NCI-H146 treated with DMSO at 0.1 percent for 48 hours (cell line): ENCODE results near the gene CAT.

Source experiments
- DNase-seq: peaks from one replicate; lab custom pipeline; 2025; ENCODE audit not compliant: unreplicated experiment; lab: John Stamatoyannopoulos, UW

CAT gene

DNA sequence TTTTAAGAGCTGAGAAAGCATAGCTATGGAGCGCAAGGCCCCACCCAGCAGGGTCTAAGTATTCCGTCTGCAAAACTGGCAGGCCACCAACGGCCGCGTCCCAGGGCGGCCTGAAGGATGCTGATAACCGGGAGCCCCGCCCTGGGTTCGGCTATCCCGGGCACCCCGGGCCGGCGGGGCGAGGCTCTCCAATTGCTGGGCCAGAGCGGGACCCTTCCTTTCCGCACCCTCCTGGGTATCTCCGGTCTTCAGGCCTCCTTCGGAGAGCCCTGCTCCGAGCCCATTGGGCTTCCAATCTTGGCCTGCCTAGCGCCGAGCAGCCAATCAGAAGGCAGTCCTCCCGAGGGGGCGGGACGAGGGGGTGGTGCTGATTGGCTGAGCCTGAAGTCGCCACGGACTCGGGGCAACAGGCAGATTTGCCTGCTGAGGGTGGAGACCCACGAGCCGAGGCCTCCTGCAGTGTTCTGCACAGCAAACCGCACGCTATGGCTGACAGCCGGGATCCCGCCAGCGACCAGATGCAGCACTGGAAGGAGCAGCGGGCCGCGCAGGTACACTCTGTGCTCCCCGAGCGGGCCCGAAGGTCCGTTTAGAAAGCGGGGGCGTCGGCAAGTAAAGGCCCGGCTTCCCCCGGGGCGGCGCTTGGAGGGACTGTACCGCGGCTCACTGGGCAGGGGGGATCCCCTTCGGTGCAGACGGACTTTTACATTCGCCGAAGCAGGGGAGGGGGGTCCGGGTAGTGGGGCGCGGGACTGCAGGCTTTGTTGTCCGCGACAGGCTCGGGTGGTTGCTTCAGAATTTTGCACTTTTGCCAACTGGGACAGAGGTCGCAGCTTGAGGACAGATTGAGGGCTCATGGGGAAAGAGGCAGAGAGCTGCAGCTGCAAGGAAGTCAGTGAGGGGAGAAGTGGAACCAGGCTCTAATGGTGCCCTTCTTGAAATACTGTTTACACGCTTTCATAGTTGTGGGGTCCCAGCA lies at the start of gene CAT:
TSS of gene CAT (plus strand) at position 406 of the 979 bp plus-strand sequence. CDS start at position 486, 80 bp downstream.
- peak; percentile 84 for DNase-seq

DNA sequence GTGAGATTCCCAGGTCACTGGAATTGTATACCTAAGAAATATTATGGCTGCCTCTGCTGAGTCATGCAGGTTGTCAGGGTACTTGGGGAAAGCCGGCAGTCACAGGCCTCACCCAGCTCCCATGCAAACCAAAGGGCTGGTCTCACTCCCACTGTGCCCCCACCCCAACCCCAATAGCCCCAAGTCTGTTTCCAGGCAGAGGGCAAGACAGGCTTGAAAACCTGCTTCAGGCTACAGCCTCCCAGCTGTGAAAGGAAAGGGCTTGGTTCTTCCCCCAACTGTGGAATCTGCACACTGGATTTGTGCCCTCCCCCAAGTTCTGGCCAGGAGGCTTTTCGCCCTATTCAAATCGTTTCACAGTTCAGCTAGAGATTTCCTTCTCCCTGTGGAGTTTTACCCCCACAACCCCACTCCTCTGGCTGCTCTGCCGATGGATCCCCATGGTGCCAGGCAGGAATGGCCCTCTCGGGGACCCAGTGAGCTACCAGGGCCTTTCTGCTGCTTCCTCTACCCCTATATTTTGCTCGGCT lies 43.9 kb upstream of the CAT start:
- no peak for DNase-seq

DNA sequence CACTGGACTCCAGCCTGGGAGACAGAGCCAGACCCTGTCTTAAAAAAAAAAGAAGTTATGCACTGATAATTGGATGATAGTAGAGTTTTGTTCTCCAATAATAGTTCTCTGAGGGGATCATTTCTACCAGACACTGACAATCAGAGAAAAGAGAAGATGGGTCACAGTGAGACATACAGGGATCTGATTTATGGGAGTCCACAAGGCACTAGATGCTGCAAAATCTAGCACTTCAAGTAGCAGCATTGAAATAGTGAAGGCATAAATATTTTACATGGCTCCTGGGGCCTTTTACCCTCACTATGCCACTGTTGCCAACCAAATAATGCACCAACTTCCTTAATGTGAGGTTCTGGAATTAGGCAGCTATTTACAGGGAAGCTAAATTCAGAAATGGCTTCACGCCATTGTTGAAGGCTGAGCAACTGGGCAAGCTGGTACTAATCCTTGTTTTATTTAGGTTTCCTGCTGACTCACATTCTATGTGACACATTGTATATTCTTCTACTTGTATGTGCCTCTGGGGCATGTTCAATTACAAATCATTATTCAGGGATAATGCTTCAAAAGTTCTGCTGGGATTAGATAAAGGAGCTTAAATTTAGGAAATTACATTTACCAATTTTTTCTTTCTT lies 42.7 kb upstream of the CAT start:
- DNase-seq: peak; percentile 11

DNA sequence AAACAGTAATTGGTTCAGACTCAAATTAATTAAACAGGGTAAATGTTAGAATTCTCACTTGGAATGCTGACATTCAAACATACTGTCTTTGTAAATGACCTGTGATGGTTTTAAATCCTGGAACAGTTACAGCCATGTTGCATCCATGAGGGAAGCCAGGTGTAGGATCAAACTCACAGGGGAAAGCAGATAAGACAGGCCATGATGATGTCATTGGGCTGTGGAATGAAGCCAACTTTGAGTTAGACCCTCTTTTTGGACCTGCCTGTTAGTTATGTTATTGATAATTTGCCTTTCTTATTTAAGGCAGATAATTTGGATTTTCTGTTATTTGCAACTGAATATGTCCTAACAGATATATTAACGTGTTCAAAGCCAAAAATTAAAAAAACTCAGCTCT lies 41.6 kb upstream of the CAT start:
- no peak for DNase-seq

DNA sequence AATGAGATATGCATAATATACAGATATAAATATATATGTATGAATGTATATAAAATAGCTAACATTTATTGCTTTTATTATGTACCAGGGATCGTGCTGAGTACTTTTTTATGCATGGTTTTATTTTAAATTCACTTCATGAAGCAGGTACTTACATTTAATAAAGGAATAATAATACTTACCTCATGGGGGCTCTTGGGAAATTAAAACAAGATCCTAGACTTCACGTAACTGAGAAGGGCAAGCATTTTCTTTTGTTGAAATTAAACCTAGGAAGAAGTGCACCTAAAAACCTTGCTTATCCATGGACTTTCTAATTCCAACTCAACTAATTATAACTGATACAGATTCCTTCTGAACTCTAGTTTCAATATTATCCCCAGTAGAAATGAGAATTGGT lies 40.9 kb upstream of the CAT start:
- DNase-seq: no peak

DNA sequence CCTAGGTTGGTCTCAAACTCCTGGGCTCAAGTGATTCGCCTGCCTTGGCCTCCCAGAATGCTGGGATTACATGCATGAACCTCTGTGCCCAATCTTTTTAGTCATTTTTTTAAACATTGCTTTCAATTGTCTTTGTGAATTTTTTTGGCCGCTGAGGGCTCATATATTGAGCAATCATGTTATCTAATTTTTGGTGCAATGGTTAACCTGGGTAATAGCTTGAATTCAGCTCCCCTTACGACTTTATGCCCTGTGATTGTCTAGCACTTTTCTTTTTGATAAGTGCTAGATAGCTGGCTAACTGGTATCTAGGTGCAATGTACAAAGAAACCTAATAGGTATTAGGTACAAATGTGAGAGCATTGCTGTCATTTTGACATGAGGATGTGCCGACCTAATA lies 35.3 kb upstream of the CAT start:
- DNase-seq: no peak

DNA sequence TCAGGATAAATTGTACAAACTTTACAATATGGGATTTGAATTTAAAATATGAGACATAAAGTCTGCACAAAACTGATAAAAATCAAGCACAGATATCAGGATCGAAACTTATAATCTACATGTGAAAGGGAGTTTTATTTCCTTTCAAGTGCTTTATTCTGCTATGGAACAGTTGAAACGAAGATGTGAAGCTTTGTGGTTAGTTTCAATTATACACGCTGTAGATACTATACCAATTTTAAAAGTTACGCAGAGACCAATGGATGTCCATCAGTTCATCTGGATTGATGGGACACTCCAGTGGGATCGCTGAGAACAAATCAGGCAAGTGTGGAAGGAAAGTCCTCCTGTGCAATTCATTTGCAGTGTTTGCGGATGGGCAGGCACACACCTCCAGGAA lies 34.5 kb upstream of the CAT start:
- no peak for DNase-seq

DNA sequence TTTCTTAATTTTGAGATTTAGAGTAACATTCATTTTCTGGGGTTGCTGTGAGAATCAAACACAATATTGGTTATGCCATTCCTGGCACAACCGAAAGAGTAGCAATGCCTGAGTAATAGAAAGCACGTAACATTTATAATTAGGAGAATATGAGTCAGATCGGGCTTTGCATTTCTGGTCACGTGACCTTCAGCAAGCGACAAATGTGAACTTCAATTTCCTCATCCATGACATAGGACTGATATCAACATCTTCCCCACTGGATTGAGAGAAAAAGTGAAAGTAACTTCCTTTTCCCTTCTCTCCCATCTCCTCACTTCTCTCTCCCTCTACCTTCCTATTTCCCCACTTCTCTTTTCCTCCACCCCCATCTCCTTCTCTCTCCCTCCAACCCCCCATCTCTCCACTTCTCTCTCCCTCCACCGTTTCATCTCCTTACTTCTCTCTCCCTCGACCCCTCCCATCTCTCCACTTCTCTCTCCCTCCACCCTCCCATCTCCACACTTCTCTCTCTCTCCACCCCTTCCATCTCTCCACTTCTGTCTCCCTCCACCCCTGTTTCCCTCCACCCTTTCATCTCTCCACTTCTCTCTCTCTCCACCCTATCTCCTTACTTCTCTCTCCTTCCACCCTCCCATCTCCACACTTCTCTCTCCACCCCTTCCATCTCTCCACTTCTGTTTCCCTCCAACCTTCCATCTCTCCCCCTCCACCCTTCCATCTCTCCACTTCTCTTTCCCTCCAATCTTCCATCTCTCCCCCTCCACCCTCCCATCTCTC lies 33.5 kb upstream of the CAT start:
- DNase-seq: no peak

DNA sequence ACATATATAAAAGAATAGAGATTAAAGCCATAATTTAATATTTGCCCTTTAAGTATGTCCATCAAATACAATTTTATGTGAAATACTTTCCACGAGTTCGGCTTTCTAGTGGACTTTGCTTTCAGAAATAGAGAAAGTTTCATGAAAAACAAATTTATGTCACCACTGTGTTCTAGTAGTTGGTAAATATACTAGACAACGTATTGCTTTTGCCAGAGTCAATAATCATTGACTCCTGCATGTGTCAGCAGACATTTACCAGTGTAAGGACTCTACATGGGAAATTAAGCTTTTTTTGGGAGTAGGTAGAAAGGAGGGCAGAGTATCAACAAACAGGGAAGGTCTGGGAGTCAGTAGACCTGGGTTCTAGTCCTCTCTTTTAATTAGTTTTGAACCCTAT lies 32.3 kb upstream of the CAT start:
- DNase-seq: no peak

DNA sequence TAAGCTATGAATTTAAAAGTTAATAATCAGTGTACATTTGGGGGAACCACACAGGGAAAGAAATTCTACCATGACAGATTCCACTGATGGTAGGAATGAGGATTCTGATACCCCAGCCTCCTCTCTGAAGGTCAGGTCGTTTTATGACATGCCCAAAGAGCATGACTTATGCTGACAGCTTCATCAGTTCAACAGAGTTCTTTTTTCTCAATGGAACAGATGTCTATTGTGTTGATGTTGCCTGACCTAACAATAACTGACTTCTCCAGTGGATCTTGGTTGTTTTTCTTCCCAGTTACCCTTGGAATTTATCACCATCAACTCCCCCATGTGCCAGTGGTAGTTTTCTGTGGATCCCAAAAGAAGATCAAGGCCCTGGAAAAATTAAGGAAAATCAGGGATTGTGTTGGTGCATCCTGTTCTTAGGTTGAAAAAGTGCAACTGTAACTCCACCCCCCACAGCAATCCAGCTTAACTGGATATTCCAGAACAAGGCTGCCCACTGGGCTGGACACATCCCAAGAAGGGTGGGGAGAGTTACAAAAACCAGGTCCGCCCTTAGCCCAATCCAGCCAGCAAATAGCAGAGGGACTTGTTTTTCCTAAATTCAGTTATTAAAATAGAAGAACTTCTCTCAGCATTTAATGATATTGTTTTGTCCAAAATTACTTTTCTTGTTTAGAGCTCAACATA lies 31.5 kb upstream of the CAT start:
- DNase-seq: no peak

DNA sequence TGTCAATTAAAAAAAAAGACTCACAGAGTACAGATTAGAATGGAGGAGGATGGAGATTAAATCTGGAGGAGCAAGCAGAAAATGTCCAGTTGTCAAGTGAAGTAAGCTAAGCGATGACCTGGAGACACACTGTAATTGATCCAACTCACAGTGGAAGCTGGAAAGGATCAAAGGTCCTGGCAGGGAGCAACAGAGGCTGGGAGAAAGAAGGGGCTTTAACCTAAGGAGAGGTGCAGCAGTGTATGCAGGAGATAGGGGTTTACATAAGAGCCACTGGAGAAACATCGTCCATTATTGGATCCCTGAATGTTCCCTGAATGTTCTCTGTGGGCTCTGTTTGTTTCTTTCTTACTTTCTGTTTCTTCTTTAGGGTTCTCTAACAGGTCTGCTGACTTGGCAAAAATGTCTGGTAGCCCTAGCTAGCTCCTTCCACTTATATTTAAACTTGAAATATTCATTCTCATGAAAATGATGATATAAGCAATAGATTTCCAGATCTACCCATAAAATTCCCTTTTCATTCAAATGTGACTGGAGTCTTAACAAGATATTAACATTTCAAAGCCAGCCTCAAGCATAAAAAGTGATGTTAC lies 30.1 kb upstream of the CAT start:
- DNase-seq: no peak

DNA sequence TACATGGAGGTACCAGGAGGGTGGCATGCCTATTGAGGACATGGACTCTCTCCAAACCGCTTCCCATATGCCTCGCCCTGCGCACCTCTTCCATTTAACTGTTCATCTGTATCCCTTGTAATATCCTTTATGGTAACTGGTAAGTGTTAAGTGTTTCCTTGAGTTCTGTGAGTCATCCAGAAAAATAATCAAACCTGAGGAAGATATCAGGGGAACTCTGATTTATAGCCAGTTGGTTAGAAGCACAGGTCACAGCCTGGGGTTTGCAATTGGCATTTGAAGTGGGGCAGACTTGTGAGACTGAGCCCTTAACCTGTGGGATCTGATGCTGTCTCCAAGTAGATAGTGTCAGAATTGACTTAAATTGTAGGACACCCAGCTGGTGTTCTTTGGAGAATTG lies 27.6 kb upstream of the CAT start:
- DNase-seq: no peak

DNA sequence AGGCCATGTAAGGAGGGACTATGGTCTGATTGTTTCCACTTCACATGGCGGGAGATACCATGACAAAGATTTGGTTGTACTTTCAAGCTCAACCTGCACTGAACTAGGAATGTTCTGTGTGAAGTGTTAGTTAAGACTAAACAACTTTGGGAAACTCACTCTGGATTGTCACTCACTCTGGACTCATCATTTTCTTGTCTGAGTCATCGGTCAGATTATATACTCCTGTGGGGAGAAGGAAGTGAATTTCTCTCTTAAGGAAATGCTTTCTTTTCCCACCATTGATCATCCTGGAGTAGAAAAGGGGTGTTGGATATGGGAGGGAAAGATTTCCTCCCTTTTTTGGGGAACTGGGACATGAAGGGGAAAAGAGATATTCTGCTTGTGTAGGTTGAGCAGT lies 26.9 kb upstream of the CAT start:
- no peak for DNase-seq

DNA sequence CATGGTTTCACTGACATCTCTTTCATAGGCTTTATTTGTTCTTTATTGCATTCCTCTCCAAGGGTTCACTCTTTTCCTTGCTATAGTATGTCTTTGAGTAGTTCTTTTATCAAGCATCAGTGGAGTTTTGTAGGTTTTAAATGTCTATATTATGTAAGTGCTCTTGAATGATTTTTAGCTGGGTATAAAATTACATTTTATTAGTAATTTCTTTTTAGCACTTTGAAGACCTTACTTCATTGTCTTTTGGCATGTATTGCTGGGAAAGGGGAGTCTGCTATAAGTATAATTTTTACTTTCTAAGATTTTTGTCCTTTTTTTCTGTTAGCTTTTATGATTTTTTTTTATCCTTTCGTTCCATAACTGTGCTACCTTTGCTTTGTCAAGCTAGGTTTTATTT lies 25.5 kb upstream of the CAT start:
- DNase-seq: no peak

DNA sequence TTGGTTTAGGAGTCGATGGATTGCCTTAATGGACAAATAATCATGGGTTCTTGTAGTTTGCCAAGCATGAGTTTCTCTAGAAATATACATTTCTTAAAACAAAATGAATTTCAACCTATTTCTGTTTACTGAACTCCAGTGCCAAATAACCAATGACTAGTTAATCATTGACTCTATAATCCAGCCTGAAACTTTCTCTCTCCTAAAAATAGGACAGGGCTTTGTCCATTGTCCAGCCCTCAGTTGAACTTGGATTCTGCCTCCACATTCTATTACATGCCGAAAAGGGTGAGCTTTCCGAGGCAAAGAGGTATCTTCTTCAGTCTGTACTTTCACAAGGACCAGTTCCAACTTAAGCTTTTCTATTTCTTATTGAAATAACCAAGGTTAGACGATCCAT lies 23.2 kb upstream of the CAT start:
- DNase-seq: no peak

DNA sequence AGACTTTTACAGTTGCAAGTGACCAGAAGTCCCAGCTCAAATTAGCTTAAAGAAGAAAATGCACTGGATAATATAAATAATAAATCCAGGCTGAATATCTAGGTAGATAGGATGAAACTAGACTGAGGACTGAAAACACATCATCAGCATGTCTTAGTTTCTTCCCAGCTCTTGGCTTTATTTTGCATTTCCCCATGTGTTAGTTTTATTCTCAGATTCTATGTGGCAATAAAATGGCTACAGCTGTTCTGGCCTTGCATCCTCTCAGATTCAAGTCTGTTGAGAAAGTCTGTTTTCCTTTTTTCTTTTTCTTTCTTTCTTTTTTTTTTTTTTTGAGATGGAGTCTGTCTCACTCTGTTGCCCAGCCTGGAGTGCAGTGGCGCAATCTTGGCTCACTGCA lies 22.6 kb upstream of the CAT start:
- no peak for DNase-seq

DNA sequence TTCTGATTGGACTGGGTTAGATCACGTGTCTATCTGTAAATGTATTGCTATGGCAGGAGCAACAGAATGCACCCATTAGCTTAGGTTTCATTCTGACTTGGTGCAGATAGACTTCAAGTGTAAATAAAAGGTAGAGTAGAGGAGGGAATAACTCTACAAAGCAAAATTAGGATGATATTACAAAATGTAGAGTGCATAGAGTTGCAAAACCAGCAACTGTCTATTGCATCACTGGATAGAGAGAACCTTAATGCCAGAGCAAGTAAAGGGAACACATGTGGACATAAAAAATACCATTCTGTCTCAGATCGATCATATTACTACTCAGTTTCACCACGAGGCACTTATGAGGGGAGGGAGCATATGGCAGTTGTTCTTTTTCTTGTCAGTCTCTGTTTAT lies 22.0 kb upstream of the CAT start:
- no peak for DNase-seq

DNA sequence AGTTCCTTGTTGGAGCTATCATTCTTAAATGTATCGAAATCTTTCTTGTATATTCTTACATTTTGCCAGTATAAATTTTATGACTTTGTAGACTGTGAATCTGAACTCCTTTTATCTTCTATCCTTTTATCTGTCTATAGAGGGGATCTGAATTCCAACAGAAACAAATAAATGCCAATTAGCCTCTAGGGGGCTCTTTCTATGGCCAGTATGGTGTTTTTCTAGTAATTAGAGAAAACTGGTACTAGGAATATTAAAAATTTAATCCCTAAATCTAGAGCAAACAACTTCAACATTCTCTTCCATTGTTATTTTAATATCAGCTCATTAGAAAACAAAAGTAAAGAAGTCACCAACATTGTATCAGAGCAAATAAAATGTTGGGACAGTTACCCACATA lies 21.5 kb upstream of the CAT start:
- no peak for DNase-seq

DNA sequence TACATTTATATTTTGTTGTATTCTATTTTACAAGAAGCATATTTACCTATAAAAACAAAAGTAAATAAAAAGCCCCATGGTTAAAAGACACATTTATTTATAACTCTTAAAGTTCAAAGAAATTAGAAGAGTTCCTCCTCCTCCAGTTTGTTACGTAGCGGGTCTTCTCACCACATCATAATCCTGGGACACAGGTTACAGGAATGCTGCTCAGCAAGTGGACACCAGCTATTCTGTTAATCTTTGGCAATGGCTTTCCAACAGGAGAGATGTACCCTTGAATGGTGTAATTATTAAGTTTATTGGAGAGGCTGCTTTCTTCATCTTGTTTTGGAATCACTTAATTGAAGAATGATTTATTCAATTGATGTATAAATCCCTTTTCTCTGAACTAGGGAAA lies 19.6 kb upstream of the CAT start:
- no peak for DNase-seq

DNA sequence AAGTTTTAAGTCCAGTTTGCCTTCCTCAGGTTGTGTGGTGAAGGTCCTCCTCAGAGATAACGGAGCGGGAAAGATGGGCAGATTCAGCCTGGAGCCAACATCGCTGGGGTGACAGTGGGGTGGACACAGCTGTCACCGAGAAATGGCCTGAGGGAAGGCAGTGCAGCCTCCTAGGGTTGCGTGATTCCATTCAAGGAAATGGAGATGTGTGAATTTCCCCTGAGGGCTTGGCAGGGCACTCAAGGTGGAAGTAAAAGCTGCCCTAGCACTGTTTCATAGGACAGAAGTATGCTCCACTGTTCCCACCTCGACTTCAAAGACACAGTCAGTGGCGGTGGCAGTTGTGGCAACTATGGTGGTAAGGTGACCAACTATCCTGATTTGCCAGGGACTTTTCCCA lies 15.4 kb upstream of the CAT start:
- peak; percentile 51 for DNase-seq
